Cardiac ventricle fibroblast (primary cell): Measurements from ENCODE around the gene UGT1A5. TPM values are rescaled to one million over a fixed set of nuclear protein-coding genes. Genes with fewer than 3 reads are reported as not detected.

ENCODE experiments used
- total RNA-seq: library from RNA; depleted of rRNA; stranded (reverse); fragments of >200 nt; gene quantifications from 2 replicates; pipeline ENCODE4 v1.2.3, GENCODE V29; 2015

Gene UGT1A5
- not detected in 2 replicates for total RNA-seq

DNA sequence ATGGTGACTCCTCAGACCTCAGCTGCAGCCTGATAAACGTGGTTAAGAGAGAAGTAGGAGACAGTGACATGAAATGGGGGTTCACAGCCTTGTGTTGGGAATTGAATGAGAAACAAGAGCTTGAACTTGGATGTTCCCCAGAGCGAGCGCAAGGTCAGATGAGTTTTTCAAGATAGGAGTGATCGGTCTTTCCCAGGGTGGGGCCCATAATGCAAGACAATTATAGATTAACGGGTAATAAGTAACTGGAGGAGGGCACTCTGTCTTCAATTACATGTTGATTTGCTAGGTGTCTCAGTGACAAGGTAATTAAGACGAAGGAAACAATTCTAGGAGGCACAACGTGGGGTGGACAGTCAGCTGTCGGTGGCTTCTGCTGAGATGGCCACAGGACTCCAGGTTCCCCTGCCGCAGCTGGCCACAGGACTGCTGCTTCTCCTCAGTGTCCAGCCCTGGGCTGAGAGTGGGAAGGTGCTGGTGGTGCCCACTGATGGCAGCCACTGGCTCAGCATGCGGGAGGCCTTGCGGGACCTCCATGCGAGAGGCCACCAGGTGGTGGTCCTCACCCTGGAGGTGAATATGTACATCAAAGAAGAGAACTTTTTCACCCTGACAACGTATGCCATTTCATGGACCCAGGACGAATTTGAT is at the start of gene UGT1A5:
UGT1A5 (plus strand) TSS at position 297 of the 651 bp plus-strand sequence; CDS start at position 382, 85 bp downstream.

DNA sequence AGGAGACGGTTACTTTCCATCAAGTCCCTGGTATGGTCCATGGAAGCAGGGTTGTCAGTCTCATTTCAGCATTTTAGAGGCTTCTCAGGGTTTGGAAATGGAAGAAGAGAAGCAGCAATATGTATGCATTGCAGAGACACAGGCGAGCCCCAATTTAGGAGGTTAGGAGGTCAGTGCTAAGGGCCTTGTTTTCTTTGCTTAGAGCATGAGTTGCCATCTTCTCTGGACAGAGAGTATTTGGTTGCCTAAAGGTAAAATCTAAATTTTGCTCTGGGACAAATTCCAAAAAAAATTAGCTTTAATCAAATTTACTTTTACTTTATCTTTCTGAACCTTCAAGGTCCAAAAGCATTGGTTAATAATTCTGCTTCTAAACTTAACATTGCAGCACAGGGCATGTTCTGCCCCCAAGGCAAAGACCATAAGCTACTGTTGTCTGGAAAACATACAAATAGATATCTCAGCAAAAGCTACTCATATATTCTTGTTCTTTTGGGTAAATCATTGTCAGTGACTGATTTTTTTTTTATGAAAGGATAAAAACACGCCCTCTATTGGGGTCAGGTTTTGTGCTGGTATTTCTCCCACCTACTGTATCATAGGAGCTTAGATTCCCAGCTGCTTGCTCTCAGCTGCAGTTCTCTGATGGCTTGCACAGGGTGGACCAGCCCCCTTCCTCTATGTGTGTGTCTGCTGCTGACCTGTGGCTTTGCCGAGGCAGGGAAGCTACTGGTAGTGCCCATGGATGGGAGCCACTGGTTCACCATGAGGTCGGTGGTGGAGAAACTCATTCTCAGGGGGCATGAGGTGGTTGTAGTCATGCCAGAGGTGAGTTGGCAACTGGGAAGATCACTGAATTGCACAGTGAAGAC is 41.2 kb upstream of the UGT1A5 start, which contains the start of gene UGT1A9:
UGT1A9 (plus strand) TSS at position 609 of the 872 bp plus-strand sequence; CDS start at position 646, 37 bp downstream.

DNA sequence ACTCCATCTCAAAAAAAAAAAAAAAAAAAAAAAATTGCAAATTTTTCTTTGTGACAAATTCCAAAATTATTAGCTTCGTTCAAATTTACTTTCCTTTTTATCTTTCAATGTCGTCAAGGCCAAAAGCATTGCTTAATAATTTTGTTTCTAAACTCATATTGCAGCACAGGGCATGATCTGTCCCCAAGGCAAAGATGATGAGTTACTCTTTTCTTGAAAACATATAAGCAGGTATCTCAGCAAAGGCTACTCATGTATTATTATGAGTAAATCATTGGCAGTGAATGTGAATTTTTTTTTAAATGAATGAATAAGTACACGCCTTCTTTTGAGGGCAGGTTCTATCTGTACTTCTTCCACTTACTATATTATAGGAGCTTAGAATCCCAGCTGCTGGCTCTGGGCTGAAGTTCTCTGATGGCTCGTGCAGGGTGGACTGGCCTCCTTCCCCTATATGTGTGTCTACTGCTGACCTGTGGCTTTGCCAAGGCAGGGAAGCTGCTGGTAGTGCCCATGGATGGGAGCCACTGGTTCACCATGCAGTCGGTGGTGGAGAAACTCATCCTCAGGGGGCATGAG is 31.1 kb upstream of the UGT1A5 start, which contains the start of gene UGT1A7:
UGT1A7 (plus strand) TSS at position 381 of the 579 bp plus-strand sequence; CDS start at position 418, 37 bp downstream.

DNA sequence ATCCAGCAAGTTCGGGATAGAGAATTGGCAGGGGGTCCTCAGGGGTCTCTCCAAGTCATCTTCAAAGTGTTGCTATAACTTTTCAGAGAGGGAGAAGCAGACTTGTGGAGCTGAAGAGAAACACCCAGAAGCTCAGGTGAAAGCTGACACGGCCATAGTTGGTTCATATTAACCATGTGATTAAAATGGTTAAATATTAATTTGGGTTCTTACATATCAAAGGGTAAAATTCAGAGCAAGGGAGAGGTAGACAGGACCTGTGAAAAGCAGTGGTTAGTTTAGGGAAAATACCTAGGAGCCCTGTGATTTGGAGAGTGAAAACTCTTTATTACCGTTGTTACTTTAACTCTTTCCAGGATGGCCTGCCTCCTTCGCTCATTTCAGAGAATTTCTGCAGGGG is 20.1 kb upstream of the UGT1A5 start, which contains the start of gene UGT1A6:
UGT1A6 (plus strand) TSS at position 243 of the 400 bp plus-strand sequence; CDS start at position 358, 115 bp downstream.

DNA sequence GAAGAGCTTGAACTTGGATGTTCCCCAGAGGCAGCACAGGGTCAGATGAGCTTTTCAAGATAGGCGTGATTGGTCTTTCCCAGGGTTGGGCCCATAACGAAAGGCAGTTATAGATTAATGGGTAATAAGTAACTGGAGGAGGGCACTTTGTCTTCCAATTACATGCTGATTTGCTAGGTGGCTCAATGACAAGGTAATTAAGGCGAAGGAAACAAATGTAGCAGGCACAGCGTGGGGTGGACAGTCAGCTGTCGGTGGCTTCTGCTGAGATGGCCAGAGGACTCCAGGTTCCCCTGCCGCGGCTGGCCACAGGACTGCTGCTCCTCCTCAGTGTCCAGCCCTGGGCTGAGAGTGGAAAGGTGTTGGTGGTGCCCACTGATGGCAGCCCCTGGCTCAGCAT is 5.8 kb downstream of the UGT1A5 start, which contains the start of gene UGT1A4:
UGT1A4 (plus strand) TSS at position 185 of the 400 bp plus-strand sequence; CDS start at position 270, 85 bp downstream.

DNA sequence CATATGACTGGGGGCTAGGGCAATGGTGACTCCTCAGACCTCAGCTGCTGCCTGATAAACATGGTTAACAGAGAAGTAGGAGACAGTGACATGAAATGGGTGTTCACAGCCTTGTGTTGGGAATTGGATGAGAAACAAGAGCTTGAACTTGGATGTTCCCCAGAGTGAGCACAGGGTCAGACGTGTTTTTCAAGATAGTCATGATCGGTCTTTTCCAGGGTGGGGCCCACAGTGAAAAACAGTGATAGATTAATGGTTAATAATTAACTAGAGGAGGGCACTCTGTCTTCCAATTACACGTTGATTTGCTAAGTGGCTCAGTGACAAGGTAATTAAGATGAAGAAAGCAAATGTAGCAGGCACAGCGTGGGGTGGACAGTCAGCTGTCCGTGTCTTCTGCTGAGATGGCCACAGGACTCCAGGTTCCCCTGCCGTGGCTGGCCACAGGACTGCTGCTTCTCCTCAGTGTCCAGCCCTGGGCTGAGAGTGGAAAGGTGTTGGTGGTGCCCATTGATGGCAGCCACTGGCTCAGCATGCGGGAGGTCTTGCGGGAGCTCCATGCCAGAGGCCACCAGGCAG is 16.1 kb downstream of the UGT1A5 start, which contains the start of gene UGT1A3:
UGT1A3 (plus strand) TSS at position 320 of the 579 bp plus-strand sequence; CDS start at position 405, 85 bp downstream.

DNA sequence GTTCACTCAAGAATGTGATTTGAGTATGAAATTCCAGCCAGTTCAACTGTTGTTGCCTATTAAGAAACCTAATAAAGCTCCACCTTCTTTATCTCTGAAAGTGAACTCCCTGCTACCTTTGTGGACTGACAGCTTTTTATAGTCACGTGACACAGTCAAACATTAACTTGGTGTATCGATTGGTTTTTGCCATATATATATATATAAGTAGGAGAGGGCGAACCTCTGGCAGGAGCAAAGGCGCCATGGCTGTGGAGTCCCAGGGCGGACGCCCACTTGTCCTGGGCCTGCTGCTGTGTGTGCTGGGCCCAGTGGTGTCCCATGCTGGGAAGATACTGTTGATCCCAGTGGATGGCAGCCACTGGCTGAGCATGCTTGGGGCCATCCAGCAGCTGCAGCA is 47.3 kb downstream of the UGT1A5 start, which contains the start of gene UGT1A1:
UGT1A1 (plus strand) TSS at position 228 of the 400 bp plus-strand sequence; CDS start at position 246, 18 bp downstream.

DNA sequence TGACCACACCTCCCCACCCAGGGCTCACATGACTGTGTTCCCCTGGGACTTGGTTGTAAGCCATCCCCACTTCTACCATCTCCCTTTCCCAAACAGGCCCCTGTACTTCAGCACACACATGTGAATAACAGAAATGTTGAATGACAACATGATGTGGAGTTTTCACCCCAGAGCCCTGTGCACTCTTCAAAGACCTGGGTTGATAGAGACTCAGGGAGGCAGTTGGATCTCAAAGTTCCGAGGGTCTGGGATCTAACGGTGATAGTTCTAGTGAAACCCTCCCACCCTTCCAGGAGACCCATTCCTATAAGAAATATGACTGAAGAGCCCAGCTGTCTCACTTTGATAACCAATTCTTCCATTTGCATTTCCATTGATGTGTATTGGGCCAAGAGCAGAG is 65.3 kb downstream of the UGT1A5 start, which contains the start of gene MROH2A:
MROH2A (plus strand) TSS at position 301 of the 400 bp plus-strand sequence. CDS start 1,029 bp downstream, outside the sequence.

Other genes with a start within 250 kb of the UGT1A5 start
- 29.2 and 33.7 TPM in 2 replicates for gene USP40, start 146.1 kb upstream of the UGT1A5 start, total RNA-seq
- not detected in 2 replicates for gene UGT1A8, start 95.3 kb upstream of the UGT1A5 start, total RNA-seq
- gene UGT1A10, start 76.5 kb upstream of the UGT1A5 start, total RNA-seq = not detected in 2 replicates
- not detected in 2 replicates for gene UGT1A9, start 41.0 kb upstream of the UGT1A5 start, total RNA-seq
- not detected in 2 replicates for gene UGT1A7, start 31.0 kb upstream of the UGT1A5 start, total RNA-seq
- not detected in 2 replicates for gene UGT1A6, start 20.0 kb upstream of the UGT1A5 start, total RNA-seq
- 0.34 TPM in 1 of 2 replicates, not detected in the other for gene UGT1A4, start 5.8 kb downstream of the UGT1A5 start, total RNA-seq
- not detected in 2 replicates for gene UGT1A3, start 16.1 kb downstream of the UGT1A5 start, total RNA-seq
- gene UGT1A1, start 47.4 kb downstream of the UGT1A5 start, total RNA-seq = not detected in 2 replicates
- not detected in 2 replicates for gene MROH2A, start 65.4 kb downstream of the UGT1A5 start, total RNA-seq
- gene HJURP, start 141.6 kb downstream of the UGT1A5 start, total RNA-seq = 2.6 and 3.9 TPM in 2 replicates
- gene TRPM8, start 204.5 kb downstream of the UGT1A5 start, total RNA-seq = not detected in 2 replicates